Loucy (cell line): ENCODE data around the gene ACTA2.

Experiments
- EZH2phosphoT487 ChIP-seq: fragments of 200-600 bp; IDR thresholded peaks from 2 replicates; pipeline ENCODE4 v1.6.1; 2018; ENCODE audit warnings: antibody characterized with exemption, mild to moderate bottlenecking, moderate library complexity, borderline replicate concordance
- TF ChIP-seq, protein P1 (sequence below): fragments of 200-600 bp; sonication (generic); conservative IDR thresholded peaks from 2 replicates; pipeline ENCODE4 v1.5.1; 2014; ENCODE audit warnings: mild to moderate bottlenecking, antibody characterized with exemption, low read length

DNA sequence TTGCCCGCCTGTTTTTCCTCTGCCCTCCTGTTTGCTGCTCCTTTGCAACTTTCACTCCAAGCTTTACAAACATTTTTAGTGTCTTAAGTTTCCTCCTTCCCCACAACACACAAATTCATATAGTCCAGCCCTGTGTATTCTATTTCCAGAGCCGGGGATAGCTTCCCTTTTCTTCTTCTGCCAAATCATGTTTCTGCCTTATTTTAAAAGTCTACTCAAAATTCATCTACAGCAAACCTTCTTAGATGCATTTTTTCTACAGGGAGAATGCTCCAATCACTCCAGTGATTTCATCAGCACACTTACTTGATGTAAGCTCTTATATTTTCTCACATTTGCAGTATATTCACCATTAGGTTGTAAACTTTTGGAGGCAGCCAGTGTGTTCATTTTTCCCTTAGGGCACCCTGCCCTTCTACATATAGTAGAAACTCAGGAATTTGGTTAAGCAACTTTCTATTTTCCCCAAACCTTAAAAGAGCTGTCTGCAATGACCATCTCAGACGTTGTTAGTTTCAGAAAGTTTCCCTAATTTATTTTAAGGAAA is 12.4 kb upstream of the ACTA2 start:
- TF ChIP-seq, protein P1, sequence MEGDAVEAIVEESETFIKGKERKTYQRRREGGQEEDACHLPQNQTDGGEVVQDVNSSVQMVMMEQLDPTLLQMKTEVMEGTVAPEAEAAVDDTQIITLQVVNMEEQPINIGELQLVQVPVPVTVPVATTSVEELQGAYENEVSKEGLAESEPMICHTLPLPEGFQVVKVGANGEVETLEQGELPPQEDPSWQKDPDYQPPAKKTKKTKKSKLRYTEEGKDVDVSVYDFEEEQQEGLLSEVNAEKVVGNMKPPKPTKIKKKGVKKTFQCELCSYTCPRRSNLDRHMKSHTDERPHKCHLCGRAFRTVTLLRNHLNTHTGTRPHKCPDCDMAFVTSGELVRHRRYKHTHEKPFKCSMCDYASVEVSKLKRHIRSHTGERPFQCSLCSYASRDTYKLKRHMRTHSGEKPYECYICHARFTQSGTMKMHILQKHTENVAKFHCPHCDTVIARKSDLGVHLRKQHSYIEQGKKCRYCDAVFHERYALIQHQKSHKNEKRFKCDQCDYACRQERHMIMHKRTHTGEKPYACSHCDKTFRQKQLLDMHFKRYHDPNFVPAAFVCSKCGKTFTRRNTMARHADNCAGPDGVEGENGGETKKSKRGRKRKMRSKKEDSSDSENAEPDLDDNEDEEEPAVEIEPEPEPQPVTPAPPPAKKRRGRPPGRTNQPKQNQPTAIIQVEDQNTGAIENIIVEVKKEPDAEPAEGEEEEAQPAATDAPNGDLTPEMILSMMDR, result no peak
- no peak for TF ChIP-seq EZH2phosphoT487
